NCI-H2227 (cell line): ENCODE data around the gene ZFP62.

Experiments used
- DNase-seq: peaks from one replicate; lab custom pipeline; 2025; ENCODE audit not compliant: unreplicated experiment; lab: John Stamatoyannopoulos, UW

The ZFP62 gene

GRCh38 chr5:180810959-180811622 is 50.0 kb downstream of the ZFP62 start:
- peak; percentile 60 for DNase-seq

- DNase-seq, result peak; percentile 90
Measured at GRCh38 chr5:180810210-180810958, 50.7 kb downstream of the ZFP62 start.

GRCh38 chr5:180809403-180810209 is 51.5 kb downstream of the ZFP62 start:
- DNase-seq, result peak; percentile 75

GRCh38 chr5:180808461-180809000 is 52.5 kb downstream of the ZFP62 start:
- peak; percentile 14 for DNase-seq

GRCh38 chr5:180807654-180808414 is 53.2 kb downstream of the ZFP62 start:
- DNase-seq, result no peak

GRCh38 chr5:180807046-180807445 is 54.0 kb downstream of the ZFP62 start:
- no peak for DNase-seq

- DNase-seq, result no peak
Measured at GRCh38 chr5:180806351-180807011, 54.6 kb downstream of the ZFP62 start.

GRCh38 chr5:180804129-180804618 is 56.9 kb downstream of the ZFP62 start:
- no peak for DNase-seq

GRCh38 chr5:180803181-180804128 is 57.6 kb downstream of the ZFP62 start:
- peak; percentile 22 for DNase-seq

GRCh38 chr5:180802325-180803180 is 58.5 kb downstream of the ZFP62 start, which contains the start of gene MGAT1:
Gene MGAT1, minus strand, starts transcription at chr5:180802806. Its CDS starts 9,835 bp downstream, at chr5:180792971.
- peak; percentile 67 for DNase-seq

GRCh38 chr5:180801596-180802324 is 59.3 kb downstream of the ZFP62 start:
- no peak for DNase-seq

- DNase-seq, result no peak
Measured at GRCh38 chr5:180799902-180800801, 60.9 kb downstream of the ZFP62 start.

GRCh38 chr5:180799194-180799593 is 61.9 kb downstream of the ZFP62 start:
- DNase-seq, result no peak

- DNase-seq, result no peak
Measured at GRCh38 chr5:180798193-180798592, 62.9 kb downstream of the ZFP62 start.
